T-helper 2 cell (primary cell): ENCODE results near the gene SCO2.

Experiments used
- DNase-seq, 5 experiments: peaks; one replicate each; pipeline versions ENCODE4 v3.0.0 to v3.0.0-alpha.2; 2012 to 2022

SCO2 gene

DNA sequence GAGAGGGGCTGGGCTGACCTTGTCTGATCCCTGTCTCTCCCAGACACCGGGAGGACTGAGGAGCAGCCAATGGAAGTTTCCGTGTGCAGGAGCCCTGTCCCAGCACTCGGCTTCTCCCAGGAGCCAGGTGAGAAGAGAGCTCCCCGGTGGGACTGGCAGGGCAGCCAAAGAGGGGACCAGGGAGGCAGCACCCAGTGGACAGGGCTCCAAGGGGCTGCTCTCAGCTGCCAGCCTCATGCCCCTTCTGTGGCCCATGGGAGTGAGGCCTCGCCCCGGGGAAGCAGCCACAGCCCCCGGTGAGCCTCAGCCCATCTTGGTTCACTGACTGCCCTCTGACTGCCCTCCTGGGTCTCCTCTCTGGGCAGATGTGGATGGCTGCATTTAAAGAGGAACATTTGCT lies 6.8 kb downstream of the SCO2 start:
- no peak for DNase-seq

DNA sequence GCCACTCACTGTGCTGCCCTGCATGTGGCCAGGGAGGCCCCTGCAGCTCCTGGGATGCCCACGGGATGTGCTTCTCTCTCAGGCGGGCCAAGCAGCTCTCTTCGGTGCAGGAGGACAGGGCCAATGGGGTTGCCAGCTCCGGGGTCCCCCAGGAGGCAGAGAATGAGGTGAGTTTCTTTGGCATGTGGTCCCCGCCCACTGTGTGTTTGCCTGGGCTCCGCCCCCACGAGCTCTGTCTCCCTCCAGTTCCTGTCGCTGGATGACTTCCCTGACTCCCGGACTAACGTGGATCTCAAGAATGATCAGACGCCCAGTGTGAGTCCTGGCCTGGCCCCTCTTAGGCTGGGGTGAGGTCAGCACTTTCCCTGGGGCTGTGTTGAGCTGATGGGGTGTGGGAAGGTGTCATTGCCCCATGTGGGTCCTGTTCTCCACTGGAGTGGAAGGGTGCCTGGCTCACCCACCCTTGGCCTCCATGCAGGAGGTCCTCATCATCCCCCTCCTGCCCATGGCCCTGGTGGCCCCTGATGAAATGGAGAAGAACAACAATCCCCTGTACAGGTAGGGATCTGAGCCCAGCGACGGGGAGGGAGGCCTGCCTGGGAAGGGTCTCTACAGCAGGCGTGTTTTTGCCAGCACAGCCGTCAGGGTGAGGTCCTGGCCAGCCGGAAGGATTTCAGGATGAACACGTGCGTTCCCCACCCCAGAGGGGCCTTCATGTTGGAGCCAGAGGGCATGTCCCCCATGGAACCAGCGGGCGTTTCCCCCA lies 7.7 kb downstream of the SCO2 start:
- DNase-seq = no peak

DNA sequence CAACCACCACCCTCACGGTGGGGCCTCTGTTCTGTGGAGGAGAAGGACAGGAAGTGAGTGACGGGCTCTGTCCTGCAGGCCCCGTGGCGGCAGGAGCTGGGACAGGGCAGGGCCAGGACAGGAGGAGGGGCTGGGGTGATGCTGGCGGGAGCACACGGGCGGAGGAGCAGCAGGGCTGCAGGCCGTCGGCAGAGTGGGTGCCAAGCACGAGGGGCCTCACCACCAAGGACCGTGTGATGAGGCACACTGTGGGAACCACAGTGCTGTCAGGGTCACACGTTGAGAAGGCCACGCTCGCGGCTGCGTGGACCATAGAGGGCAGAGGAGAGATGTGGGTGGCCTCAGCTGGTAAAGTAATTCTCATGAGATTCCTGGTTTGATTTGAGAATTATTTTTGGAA lies 8.5 kb downstream of the SCO2 start:
- no peak for DNase-seq

DNA sequence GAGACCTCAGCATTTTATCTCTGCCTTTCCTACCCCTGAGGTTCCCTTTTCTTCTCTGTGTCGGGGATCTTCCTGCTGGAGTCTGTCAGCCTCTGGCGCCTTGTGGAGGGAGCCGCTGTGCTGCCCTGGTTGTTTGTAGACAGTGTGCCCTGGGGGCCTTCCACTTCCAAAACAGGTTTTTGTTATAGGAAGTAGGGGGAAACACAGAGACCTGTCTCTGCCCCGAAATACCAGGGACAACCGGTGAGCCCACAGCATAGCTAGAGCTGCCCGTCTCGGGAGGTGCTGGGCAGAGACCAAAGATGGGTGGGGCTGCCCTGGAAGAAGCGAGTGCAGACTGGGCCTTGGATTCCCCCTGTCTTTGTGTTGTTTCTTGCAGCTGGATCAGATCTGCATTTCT lies 9.3 kb downstream of the SCO2 start:
- DNase-seq = no peak

DNA sequence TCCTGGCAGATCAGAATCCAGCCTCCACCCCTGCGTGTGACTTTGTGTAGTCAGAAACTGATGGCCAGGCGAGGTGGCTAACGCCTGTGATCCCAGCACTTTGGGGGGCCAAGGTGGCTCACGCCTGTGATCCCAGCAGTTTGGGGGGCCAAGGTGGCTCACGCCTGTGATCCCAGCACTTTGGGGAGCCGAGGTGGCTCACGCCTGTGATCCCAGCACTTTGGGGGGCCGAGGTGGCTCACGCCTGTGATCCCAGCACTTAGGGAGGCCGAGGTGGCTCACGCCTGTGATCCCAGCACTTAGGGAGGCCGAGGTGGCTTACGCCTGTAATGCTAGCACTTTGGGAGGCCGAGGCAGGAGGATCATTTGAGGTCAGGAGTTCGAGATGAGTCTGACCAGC lies 12.2 kb downstream of the SCO2 start:
- DNase-seq = no peak

DNA sequence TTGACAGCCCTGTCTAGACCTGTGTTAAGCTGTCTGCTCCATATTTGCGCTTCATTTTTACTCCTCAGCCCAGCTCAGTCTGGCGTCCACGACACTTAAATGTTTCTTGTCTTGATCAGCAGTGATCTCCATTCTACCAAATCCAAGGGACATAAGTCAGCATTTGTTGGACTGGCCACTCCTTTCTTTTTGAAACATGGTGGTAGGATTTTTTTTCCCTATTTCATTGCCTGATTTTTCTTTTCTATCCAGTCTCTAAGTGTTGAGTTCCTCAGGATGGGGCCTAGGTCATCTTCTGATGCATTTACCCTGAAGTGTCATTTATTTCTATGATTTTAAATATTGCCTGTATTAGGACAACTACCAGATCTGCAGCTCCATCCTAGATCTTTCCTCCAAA lies 16.5 kb downstream of the SCO2 start:
- no peak for DNase-seq

DNA sequence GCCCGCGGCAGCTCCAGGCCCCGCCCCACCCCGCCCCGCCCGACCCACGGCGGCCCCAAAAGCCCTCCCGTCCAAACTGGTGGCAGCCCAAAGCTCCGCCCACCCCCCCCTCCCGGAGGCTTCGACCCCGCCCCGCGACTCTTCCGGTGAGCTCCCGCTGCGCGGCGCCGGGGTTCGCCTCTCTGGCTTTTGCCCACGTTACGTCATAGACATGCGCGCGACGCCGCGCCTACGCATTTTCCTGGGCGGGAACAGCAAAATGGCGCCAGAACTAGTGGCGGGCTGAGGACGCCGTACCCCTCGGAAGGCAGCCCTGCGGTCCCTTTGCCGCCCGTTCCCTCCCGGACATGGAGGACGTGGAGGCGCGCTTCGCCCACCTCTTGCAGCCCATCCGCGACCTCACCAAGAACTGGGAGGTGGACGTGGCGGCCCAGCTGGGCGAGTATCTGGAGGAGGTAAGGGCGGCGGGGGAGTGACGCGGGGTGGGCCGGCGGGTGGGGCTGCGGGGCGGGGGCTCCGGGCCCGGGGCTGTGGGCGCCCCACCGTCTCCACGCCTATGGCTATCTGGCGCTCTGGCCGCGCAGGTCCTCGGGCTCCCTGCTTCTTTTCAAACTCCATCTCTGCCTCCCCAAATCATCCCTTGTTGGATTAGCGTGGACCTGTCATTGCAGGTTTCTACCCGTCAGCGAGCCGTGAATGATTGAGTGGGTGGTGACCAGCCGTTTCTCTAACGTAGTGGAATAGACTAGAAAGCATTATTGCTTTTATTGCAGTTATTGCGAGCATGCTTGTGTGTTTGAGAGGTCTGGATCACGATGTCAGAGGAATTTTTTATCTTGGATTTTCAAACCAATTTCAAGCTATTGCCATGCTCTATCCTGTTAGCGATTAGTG lies 17.2 kb downstream of the SCO2 start, which contains the start of gene NCAPH2:
Gene NCAPH2 (plus strand): TSS at position 234 of the 894 bp plus-strand sequence. CDS start 114 bp downstream, at position 348.
- DNase-seq = peak; percentile 94 to 97 (median 96)

DNA sequence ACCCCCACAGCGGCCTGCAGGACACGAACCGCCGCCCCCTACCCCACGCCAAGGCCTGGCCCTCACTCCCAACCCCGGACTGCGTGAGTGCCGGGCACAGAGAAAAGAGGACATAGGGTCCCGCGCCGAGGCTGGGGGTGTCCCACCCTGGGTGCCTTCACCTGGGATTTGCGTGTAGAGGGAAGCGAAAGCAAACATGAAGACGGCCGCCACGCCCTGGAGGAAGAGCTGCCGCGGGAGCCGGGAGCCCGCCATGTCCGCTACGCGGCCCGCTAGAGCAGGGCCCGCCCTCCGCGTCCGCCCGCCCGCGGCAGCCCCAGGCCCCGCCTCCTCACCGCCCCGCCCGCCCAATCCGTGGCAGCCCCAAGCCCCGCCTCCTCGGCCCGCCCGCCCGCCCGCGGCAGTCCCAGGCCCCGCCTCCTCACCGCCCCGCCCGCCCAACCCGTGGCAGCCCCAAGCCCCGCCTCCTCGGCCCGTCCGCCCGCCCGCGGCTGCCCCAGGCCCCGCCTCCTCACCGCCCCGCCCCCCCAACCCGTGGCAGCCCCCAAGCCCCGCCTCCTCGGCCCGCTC lies 17.9 kb downstream of the SCO2 start, which contains the start of gene LMF2:
Gene LMF2 (minus strand): TSS at position 282 of the 570 bp plus-strand sequence. CDS start 27 bp downstream, at position 255.
- DNase-seq = peak in 4 of 5 experiments; percentile 84 to 95 (median 90)

DNA sequence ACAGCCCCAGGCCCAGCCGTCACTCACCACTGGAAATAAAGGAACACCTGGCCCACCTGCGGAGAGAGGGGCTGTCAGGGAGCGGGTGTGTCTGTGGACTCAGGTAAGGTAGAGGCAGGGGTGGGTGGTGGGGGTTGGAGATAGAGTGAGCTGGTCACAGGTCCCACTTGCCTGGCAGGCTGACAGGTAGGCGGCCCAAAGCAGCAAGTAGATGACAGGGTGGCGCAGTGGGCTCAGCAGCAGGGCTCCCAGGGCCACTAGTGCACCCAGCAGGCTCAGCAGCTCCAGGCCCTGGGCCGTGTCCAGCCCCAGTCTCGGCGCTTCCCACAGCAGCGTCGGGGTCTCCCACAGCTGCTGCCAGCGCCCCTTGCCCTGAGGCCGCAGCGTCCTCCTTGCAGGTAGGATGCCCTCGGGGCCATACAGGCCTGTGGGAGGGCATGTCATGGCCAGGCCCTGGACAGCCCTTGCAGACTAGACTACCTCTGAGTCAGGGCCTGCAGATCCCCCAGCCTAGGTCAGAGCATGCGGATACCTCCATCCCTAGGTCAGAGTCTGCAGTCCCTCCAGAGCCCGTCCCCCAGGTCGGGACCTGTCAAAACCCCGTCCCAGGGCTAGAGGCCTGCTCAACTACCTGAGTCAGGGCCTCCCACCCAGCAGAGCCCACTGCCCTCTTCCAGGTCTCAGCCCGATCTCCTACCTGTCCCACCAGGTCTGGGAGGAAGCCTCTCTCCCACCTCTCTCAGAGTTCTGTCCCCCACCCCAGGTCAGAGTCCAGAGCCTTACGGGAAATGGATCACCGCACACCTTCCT lies 18.6 kb downstream of the SCO2 start:
- DNase-seq = no peak

DNA sequence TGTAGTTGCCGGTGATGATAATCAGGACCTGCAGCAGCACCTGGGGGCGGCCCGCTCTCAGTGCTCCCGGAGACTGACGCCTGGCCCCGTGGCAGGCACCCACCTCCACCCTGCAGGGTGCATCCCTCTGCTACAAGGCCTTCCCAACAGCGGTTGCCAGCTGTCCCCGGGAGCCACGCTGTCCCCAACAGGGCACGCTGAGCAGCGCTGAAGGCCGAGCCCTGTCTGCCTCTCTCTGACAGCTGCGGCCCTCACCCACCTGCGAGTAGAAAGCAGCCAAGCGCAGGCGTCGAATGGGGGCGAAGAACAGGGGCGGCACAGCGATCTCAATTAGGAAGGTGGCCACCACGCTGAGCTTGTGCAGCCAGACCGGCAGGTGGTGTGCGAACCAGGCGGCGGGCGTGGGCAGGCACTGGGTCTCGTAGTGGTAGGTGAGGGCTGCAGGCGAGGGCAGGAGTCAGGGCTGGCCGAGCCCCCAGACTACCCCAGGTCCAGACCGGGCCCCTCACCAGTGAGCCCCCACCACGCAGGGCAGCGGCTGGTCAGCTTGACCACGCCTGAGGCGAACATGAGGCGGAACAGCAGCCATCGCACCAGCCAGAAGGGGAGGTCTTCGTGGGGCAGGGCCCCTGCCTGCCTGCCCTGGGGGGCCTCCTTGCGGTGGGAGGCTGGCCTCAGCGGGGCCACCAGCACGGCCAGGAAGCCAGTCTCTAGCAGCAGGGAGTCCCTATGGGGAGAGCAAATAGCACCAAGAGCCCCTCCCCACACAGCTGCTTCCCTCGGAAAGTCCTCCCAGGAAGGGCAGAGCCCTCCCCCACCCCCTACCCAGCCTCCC lies 19.4 kb downstream of the SCO2 start:
- DNase-seq = no peak

DNA sequence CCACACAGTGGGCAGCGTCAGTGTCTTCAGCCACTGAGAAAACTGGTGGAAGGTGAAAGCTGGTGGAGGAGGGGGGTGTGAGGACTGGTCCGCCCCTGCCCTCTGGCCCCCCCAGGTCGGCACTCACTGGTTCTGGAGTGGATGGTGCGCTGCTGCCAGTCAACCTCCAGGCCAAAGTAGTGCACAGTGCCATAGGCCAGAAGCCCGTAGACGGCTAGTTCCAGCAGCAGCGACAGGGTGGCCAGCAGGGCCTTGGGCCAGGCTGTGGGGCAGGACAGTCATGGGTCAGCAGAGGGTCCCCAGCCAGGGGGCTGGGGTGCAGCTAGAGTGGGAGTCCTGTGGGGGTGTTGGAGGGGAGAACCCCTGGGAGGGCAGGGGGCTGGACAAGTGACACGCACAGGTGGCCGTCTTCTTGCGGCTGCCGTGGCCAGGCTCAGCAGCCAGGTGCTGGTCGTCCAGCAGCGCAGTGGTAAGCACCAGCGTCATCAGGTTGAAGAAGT lies 20.1 kb downstream of the SCO2 start:
- no peak for DNase-seq

DNA sequence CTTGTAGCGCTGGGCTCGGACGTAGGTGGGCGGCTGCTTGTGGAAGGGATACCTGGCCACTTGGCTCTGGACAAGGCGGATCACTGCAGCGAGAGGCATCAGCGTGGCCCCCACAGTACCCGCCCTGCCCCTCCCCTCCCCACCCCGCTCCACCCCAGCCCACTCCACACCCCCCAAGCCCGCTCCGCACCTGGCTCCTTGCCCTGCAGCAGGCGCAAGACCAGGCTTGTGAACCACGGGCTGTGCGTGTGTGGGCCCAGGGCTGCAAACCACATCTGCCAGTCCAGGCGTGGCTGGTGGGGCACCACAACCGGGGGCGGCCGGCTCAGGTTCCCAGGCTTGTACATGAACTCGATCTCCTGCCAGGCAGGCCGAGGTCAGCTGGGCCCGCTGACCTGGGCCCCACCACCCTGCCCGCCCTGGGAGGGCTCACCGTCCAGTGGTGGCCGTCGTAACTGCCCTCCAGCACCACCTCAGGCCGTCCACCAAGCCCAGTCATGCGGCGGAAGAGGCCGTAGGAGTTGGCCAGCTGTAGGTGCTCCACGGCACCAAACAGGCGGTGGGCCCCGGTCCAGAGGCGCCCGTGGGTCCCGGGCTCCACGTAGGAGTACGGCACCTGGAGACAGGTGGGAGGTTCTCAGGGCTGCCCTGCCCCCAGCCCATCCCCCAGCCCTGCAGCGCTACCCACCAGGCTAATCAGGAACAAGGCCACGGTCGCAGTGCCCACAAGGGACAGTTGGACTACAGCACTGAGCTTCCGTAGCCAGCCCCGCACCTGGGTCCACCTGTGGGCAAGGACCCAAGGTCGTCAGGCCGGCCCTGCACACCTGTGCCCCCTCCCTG lies 20.8 kb downstream of the SCO2 start:
- DNase-seq = no peak

DNA sequence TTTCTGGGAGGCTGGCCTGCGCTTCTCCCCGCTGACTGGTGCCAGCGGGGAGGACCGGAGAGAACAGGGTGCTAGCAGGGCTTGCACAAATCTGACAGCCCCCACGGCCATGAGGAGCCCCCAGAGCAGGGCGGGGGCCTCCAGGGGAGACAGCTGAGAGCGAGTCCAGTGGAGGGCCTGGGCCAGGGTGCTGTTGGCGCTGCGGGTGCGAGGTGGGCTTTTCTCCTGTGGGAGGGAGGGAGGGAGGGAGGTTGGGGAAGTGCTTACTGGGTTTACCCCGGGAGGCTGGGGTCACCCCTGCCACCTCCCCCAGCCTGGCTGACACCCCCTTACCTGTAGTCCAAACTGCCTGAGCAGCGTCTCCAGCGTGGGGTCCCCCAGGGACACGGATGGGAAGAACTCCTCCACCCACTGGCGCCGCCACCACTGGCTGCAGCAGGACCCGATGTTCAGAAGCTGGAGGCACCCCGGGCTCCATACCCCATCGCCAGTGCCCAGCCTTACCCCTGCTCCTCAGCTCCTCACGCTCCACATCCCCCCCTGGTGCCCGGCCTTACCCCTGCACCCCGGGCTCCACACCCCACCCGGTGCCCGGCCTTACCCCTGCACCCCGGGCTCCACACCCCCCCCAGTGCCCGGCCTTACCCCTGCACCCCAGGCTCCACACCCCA lies 21.8 kb downstream of the SCO2 start:
- DNase-seq = no peak

DNA sequence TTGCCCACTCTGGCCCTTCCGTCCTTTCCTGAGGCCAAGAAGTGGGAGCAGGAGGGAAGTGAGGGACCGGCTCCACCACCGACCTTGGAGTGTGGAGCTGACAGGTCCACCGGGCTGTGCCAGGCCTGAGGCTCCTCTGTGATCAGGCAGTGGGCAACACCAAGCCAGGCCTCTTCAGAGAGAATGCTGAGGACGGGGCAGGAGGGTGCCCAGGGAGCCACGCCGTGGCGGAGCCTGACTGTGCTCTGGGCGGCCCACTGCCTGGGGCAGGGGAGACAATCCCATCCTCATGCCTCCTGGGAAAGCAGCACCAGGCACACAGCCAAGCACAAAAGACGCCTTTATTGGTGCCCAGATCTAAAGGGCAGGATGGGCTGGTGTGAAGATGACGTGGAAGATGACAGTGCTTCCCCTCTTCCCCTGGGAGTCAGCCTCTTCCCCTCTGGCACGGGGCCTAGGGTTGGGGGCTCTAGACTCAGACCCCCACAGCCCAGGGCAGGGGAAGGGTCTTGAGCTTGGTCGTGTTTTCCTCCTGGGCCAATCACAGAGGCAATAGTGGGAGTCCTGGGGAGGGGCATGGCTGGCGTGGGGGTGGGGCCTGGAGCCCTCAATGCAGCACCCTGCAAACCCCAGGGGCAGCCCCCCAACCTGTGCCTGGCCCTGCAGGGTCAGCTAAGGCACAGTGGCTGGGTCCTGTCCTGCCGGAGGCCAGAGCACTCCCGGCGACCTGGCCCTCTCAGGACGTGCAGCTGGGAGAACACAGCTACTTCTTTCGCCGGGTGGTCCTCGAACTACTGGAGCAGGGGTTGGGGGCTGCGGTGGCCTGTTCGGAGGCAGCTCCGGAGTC lies 22.5 kb downstream of the SCO2 start:
- DNase-seq = no peak

DNA sequence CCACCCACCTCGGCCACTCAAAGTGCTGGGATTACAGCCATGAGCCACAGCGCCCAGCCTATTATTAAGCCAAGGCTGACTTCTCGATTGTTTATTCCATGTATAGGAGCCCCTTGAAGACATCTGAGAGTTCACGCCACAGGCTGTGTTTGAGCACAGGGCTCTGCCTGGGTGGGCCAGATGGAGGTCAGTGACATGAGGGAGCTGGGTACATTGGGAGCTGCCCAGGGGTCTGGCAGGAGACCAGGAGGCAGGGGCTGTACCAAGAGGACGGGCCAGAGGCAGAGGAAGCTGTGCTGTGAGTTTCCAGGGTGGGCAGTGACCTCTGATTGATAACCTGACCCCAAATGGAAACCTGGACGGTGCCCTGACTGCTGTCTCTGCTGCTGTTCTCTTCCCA lies 23.3 kb downstream of the SCO2 start:
- DNase-seq = no peak

DNA sequence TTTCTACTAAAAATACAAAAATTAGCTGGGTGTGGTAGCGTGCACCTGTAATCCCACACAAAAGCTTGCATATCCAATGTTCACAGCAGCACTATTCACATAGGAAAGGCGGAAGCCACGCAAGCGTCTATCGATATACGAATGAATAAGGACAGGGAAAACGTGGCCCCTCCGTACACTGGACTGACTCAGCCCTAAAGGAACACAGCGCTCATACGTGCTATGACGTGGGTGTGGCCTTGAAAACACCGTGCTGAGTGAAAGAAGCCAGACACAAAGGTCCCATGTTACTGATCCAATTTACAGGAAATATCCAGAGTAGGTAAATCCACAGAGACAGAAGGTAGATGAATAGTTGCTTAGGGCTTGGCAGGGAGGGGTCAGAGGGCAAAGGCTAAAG lies 24.9 kb downstream of the SCO2 start:
- no peak for DNase-seq

DNA sequence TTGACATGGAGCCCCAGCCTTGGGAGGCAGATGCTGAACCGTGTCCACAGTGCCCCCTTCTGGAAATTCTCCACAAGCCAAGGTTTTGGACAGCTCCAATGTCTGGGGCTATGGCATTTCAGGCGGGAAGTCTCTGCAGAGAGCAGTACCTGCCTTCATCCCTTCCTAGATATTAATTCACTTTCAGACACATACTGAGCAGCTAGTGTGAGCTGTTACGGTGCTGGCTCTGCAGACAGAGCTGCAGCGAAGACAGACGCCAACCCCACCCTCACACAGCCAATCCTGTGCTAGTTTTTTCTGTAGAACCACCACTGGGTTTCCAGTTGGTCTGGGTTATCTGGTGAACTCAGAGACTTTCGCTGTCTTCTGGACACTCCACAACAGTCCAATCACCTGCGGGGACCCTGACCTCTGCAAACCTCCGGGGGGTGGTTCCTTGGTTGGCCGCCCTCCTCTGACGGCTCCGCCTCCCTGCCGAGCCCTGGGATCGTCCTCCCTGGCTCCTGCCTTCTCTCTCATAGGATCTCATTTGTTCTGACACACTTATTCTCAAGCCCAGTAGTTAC lies 27.0 kb downstream of the SCO2 start:
- peak in 4 of 5 experiments; percentile 41 to 70 (median 50) for DNase-seq

DNA sequence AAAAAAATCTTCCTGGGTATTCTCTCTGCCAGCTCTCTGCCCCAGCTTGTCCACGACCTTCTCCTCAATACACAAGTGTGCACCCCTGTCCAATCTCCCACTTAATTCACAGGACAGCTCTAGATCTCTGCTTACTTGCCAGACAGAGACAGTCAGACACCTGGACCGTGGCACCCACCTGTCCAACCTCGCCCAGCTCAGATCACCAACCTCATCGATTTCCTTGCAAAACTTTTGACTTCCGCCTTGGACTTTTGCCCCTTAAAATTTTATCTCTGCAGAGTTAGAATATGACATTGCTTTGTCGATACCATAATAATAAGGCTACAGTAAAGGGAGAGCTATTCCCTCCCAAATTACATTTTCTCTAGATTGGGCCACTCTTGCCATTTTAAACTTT lies 28.3 kb downstream of the SCO2 start:
- DNase-seq = no peak
